ENCODE measurements around the gene TEKT5.
"Not testable (repeated sequence)": the region's sequence is repeated elsewhere in the genome, so short reads cannot be mapped to it uniquely, and the experiment has no call there.

DNA sequence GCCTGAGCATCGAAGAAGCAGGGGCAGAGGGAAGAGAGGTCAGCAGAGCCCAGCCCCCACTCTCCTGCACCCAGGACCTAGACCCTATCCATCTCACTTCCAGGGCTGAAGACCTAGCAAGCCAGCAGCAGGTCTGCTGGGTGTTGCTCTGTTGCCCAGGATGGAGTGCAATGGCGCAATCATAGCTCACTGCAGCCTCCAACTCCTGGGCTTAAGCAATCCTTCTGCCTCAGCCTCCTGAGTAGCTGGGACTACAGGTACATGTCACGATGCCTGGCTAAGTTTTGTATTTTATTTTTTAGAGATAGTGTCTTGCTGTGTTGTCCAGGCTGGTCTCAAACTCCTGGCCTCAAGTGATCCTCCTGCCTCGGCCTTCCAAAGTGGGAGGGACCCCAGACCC is 61.3 kb downstream of the TEKT5 start:
- TF ChIP-seq, protein P1, sequence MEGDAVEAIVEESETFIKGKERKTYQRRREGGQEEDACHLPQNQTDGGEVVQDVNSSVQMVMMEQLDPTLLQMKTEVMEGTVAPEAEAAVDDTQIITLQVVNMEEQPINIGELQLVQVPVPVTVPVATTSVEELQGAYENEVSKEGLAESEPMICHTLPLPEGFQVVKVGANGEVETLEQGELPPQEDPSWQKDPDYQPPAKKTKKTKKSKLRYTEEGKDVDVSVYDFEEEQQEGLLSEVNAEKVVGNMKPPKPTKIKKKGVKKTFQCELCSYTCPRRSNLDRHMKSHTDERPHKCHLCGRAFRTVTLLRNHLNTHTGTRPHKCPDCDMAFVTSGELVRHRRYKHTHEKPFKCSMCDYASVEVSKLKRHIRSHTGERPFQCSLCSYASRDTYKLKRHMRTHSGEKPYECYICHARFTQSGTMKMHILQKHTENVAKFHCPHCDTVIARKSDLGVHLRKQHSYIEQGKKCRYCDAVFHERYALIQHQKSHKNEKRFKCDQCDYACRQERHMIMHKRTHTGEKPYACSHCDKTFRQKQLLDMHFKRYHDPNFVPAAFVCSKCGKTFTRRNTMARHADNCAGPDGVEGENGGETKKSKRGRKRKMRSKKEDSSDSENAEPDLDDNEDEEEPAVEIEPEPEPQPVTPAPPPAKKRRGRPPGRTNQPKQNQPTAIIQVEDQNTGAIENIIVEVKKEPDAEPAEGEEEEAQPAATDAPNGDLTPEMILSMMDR (conservative IDR thresholded peaks at IDR 0.05 in 1 of 2, IDR thresholded peaks at IDR 0.05 in 1 of 2; ENCODE audit: low read depth in 1 of 2, low read length in 2 of 2): not testable (repeated sequence)
- not testable (repeated sequence) for TF ChIP-seq EZH2 (IDR thresholded peaks at IDR 0.05; ENCODE audit: low read length, missing control alignments)

All from fibroblast of lung (primary cell).